Adrenal gland (tissue), 5 donors: Measurements from ENCODE around the gene PARP16.

Experiments
- POLR2A ChIP-seq, 2 donors: fragments of 450-650 bp; IDR thresholded peaks; one replicate each; pipeline ENCODE4 v1.6.1; 2017; ENCODE audit warnings: antibody characterized with exemption in 2 of 2, mild to moderate bottlenecking in 2 of 2, moderate library complexity in 1 of 2
- TF ChIP-seq, protein P1 (sequence below), 6 experiments: fragments of 450-650 bp in 4 of 6; fragments of 200-600 bp in 2 of 6; sonication (generic) in 1 of 6; IDR thresholded peaks; 1 replicate in 5 of 6; 2 replicates in 1 of 6; pipeline versions ENCODE4 v1.5.1 to v1.8.0; 2016 to 2021; ENCODE audit warnings: antibody characterized with exemption in 6 of 6, mild to moderate bottlenecking in 2 of 6, moderate library complexity in 1 of 6
- donor health status: DM: no; HTN: no; CAD: no.

DNA sequence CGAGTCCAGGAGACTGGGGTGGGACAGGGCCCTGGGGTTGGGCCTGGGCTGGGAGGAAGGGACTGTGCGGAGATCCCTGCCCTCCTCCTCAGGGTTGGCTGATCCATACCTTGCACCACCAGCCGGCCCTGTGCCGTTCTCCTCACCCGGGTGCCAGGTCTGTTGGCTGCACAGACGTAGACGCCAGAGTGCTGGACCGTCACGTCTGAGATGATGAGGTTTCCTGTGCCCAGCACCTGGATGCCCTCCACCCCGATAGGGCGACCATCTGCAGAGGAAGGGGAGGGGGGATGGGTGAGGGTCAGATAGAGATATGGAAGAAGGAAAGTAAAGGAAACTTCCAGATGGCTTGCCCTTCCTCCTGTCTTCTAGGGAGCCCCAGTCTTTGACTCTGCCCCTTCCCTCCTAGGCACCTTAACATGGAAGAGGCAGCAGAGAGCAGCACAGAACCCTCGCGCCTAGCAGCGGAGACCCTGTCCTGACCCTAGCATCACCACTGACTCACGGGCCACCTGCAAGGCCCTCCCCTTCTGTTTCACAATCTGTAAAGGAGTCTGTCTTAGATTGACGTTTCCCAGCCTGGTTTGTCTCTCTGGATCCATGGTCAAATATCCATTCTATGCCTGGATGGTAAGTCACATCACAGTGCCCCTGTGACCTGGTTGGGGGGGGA, 46.6 kb upstream of the PARP16 start:
- TF ChIP-seq POLR2A (IDR thresholded peaks at IDR 0.05): no peak
- TF ChIP-seq, protein P1, sequence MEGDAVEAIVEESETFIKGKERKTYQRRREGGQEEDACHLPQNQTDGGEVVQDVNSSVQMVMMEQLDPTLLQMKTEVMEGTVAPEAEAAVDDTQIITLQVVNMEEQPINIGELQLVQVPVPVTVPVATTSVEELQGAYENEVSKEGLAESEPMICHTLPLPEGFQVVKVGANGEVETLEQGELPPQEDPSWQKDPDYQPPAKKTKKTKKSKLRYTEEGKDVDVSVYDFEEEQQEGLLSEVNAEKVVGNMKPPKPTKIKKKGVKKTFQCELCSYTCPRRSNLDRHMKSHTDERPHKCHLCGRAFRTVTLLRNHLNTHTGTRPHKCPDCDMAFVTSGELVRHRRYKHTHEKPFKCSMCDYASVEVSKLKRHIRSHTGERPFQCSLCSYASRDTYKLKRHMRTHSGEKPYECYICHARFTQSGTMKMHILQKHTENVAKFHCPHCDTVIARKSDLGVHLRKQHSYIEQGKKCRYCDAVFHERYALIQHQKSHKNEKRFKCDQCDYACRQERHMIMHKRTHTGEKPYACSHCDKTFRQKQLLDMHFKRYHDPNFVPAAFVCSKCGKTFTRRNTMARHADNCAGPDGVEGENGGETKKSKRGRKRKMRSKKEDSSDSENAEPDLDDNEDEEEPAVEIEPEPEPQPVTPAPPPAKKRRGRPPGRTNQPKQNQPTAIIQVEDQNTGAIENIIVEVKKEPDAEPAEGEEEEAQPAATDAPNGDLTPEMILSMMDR (IDR thresholded peaks at IDR 0.05): no peak
